ENCODE results near the gene CDH15. TPM values are rescaled to one million over a fixed set of nuclear protein-coding genes. Genes with fewer than 3 reads are reported as not detected.

The CDH15 gene
- total and polyA plus RNA-seq, 9 of the 15 experiments (the other 6 are each of a cell fraction or from before 2014, with no cell fraction given) = 0.07 to 0.18 TPM; not detected in 7

GRCh38 chr16:89167425-89167941, 4.1 kb upstream of the CDH15 start (continued):
- no peak for TF ChIP-seq MLX (CRISPR knock-in tag; conservative IDR thresholded peaks at IDR 0.05)
- TF ChIP-seq TAF1 (IDR thresholded peaks at IDR 0.05; ENCODE audit: control insufficient read depth, extremely low read depth, insufficient read depth, low read length, severe bottlenecking) = no peak
- no peak for TF ChIP-seq MCM7 (IDR thresholded peaks at IDR 0.05)
- 0 out of 2 replicates have a peak, but pooled peaks have one; percentile 37 for TF ChIP-seq RERE (CRISPR knock-in tag; IDR thresholded peaks at IDR 0.05; ENCODE audit: borderline replicate concordance)
- TF ChIP-seq ZKSCAN8 (CRISPR knock-in tag; IDR thresholded peaks at IDR 0.05) = no peak
- 0 out of 2 replicates have a peak, but pooled peaks have one; percentile 27 for TF ChIP-seq KLF13 (tag; IDR thresholded peaks at IDR 0.05; ENCODE audit: borderline replicate concordance, low read depth)
- no peak for TF ChIP-seq ZNF766 (CRISPR knock-in tag; conservative IDR thresholded peaks at IDR 0.05)
- no peak for TF ChIP-seq CUX1 (CRISPR knock-in tag; IDR thresholded peaks at IDR 0.05)
- TF ChIP-seq SOX6 (IDR thresholded peaks at IDR 0.05) = no peak
- TF ChIP-seq POLR3A (IDR thresholded peaks at IDR 0.05; ENCODE audit: borderline replicate concordance, extremely low read depth, insufficient read depth, insufficient read length) = no peak
- peak; percentile 79 for TF ChIP-seq ZKSCAN1 (IDR thresholded peaks at IDR 0.05; ENCODE audit: low read depth, low read length)
- TF ChIP-seq ZFP1 (CRISPR knock-in tag; IDR thresholded peaks at IDR 0.05) = no peak
- TF ChIP-seq ETV6 (IDR thresholded peaks at IDR 0.05; ENCODE audit: borderline replicate concordance in 1 of 2, low read depth in 2 of 2, low read length in 1 of 2) = no peak
- no peak for TF ChIP-seq ETV6 (CRISPR knock-in tag; IDR thresholded peaks at IDR 0.05; ENCODE audit: borderline replicate concordance)
- peak; percentile 21; the same call in 1 of the 2 replicates for TF ChIP-seq SAFB (IDR thresholded peaks at IDR 0.05; ENCODE audit: borderline replicate concordance, low read depth, low read length)
- no peak for TF ChIP-seq FOXK2 (conservative IDR thresholded peaks at IDR 0.05 in 1 of 2, IDR thresholded peaks at IDR 0.05 in 1 of 2; ENCODE audit: low read depth in 2 of 2)

All from K562 (cell line).